IPS DF 4.7 (cell line): ENCODE data around the gene WDR35.
"Not testable (repeated sequence)": the region's sequence is repeated elsewhere in the genome, so short reads cannot be mapped to it uniquely, and the experiment has no call there.

ENCODE experiments used
- DNase-seq: peaks from one replicate; pipeline ENCODE4 v3.0.0-alpha.2; 2013; ENCODE audit warnings: low spot score; ENCODE audit errors: extremely low read depth

Gene WDR35

GRCh38 chr2:19942199-19942598, 47.7 kb downstream of the WDR35 start:
- no peak for DNase-seq

DNA sequence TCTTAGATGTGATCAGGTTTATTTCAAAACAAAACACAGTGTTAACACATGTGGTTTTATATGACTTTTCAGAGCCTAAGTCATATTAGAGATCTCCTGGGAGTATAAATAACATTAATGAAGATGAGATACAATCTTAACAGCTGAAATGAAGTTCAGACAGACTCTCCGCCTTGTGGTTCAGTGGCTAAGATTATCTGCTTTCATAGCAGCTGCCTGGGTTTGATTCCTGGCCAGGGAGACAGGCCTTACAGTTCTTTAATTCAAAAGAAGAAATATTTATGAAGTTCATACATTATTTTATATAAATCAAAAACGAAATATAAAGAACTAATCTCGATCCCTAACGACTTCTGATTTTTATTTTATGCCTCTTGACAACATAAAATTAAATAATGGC, 52.9 kb downstream of the WDR35 start:
- no peak for DNase-seq

GRCh38 chr2:19936203-19936602, 53.7 kb downstream of the WDR35 start:
- DNase-seq: no peak

GRCh38 chr2:19933351-19933981, 56.4 kb downstream of the WDR35 start:
- DNase-seq: no peak

GRCh38 chr2:19932928-19933327, 57.0 kb downstream of the WDR35 start:
- no peak for DNase-seq

- no peak for DNase-seq
These were observed 60.7 kb downstream of the WDR35 start for GRCh38 chr2:19929226-19929625.

GRCh38 chr2:19927816-19928215, 62.1 kb downstream of the WDR35 start:
- not testable (repeated sequence) for DNase-seq

GRCh38 chr2:19924526-19924925, 65.4 kb downstream of the WDR35 start:
- not testable (repeated sequence) for DNase-seq

- not testable (repeated sequence) for DNase-seq
These were observed 67.7 kb downstream of the WDR35 start for GRCh38 chr2:19922188-19922587.

GRCh38 chr2:19916385-19916950, 73.4 kb downstream of the WDR35 start:
- DNase-seq: no peak

- no peak for DNase-seq
These were observed 75.5 kb downstream of the WDR35 start for GRCh38 chr2:19914266-19914975.

- no peak for DNase-seq
These were observed 77.9 kb downstream of the WDR35 start for GRCh38 chr2:19911808-19912509.

GRCh38 chr2:19902216-19902740, 87.6 kb downstream of the WDR35 start:
- DNase-seq: no peak

GRCh38 chr2:19901442-19902215, 88.3 kb downstream of the WDR35 start, which contains the start of gene TTC32:
Gene TTC32, minus strand, starts transcription at chr2:19901983. Its CDS starts 129 bp downstream, at chr2:19901854.
- DNase-seq: peak; percentile 51

- DNase-seq: no peak
These were observed 88.9 kb downstream of the WDR35 start for GRCh38 chr2:19900931-19901441.

DNA sequence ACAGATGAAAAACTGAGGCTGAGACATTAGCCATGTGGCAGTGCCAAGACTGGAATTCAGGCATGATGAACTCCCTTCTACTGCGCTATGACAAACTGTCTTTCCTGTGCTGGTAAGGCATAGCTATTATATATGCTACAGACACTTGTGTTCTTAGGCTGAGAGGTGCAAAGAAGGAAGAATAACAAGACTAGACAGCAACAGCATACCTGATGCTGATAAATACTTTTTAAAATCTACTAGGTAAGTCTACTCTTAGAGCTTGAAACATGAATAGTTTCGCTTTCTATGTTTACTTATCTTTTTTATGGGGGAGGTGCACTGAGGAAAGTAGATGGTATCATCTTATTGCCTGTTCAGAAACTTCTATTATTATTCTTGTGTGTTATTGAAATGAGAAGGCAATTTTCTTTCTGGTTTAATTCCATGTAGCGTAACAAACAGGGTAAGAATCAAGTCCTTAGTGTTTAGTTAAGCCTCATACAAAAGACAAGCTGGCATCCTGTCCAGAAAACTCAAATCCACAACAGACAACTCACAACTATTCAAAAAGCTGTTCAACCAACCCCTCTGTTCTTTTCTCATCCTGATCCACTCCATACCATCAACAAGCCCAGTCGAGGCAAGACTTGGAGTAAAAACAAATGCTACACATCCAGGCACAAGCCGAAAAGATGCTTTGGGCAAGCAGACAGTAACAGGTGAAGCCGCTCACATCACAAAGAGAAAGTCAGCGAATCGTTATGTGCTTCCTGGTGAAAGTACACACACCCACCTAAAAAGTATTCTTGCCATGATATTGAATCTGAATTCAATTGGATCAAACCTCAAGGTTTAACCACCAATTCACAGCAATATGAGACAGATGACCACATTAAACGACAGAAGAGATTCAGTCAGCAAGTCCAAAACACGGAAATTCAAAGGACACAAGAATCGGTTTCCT, 89.6 kb downstream of the WDR35 start:
- no peak for DNase-seq

- DNase-seq: no peak
These were observed 91.1 kb downstream of the WDR35 start for GRCh38 chr2:19898592-19899329.

DNA sequence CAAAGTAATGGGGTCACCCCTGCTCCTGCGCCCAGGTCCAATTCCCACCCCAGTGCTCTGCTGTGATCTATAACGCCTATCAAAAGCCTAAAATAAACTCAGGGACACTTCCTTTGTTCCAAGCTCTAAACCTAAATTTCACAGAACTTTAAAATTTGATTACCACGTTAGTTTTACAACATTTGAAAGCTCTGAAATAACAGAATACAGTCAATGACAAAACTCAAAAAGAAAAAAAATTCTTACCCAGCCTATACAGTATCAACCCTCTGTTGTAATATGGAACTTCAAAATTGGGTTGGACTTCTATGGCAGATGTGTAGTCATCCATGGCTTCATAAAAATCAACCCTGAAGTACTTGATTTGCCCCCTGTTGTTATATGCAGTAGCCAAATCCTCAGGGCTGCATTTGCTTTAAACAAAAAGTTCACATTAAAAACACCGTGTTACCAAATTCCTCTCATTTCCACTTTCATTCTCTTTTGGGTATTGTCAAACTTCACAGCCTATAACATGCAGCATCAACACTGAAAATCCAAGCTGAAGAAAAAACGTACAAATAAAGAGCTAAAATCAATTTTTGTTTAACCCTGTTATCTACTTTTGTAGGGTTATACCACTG, 92.2 kb downstream of the WDR35 start:
- DNase-seq: no peak

DNA sequence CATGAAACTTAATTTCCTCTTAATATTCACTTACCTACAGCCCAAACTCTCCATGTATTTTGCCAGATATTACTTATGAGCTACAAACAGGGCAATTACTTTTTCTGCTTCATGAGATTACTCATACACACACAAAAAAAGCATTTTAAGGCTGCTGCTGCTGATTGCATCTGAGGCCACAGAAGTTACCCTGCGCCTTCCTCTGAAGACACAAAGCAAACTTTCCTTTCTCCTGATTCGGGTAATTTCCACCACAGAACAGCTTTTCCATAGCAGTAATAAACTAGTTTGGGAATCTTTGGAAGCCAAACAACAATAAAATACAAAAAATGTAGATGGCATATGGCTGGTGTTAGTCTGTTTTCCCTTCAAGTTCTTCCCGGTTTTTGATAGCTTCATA, 94.4 kb downstream of the WDR35 start:
- no peak for DNase-seq
